Trophoblast cell (in vitro differentiated cells and primary cell): ENCODE data around the gene DDO.

Experiments
- DNase-seq, 2 donors: peaks; one replicate each; pipeline ENCODE4 v3.0.0-alpha.2; 2016
- H2AFZ ChIP-seq: 2 replicates; pipeline ENCODE4 v1.6.1; 2013; ENCODE audit warnings: low read length, moderate library complexity, mild to moderate bottlenecking; ENCODE audit not compliant: insufficient read depth, poor library complexity
- H2AK5ac ChIP-seq: 2 replicates; pipeline ENCODE4 v1.6.1; 2013; ENCODE audit warnings: mild to moderate bottlenecking, low read length
- H2BK120ac ChIP-seq: 2 replicates; pipeline ENCODE4 v1.6.1; 2013; ENCODE audit warnings: low read length, mild to moderate bottlenecking, moderate library complexity; ENCODE audit not compliant: insufficient read depth, poor library complexity
- H2BK12ac ChIP-seq: 2 replicates; pipeline ENCODE4 v1.6.1; 2013; ENCODE audit warnings: mild to moderate bottlenecking, low read length, moderate library complexity
- H2BK5ac ChIP-seq: 2 replicates; pipeline ENCODE4 v1.6.1; 2013; ENCODE audit warnings: low read length, low read depth, moderate library complexity, mild to moderate bottlenecking; ENCODE audit not compliant: poor library complexity
- H3K14ac ChIP-seq: 2 replicates; pipeline ENCODE4 v1.6.1; 2013; ENCODE audit warnings: mild to moderate bottlenecking, low read length
- H3K18ac ChIP-seq: 2 replicates; pipeline ENCODE4 v1.6.1; 2013; ENCODE audit warnings: mild to moderate bottlenecking, low read length
- H3K23ac ChIP-seq: 2 replicates; pipeline ENCODE4 v1.6.1; 2013; ENCODE audit warnings: low read length
- H3K27ac ChIP-seq: 2 replicates; pipeline ENCODE4 v1.5.1; 2013; ENCODE audit warnings: low read depth, mild to moderate bottlenecking, inconsistent platforms, low read length, moderate library complexity
- H3K27me3 ChIP-seq: 2 replicates; pipeline ENCODE4 v1.6.1; 2013; ENCODE audit warnings: inconsistent platforms, mild to moderate bottlenecking, low read length, moderate library complexity; ENCODE audit not compliant: insufficient read depth
- H3K36me3 ChIP-seq, 2 experiments: 1 replicate in 1 of 2; 2 replicates in 1 of 2; pipeline ENCODE4 v1.6.1; 2013; ENCODE audit warnings: low read length in 2 of 2, mild to moderate bottlenecking in 2 of 2, moderate library complexity in 1 of 2; ENCODE audit not compliant: insufficient read depth in 2 of 2, control insufficient read depth in 1 of 2
- H3K4ac ChIP-seq: 2 replicates; pipeline ENCODE4 v1.6.1; 2013; ENCODE audit warnings: low read depth, mild to moderate bottlenecking, low read length, moderate library complexity
- H3K4me1 ChIP-seq, 2 experiments: 1 replicate in 1 of 2; 2 replicates in 1 of 2; pipeline ENCODE4 v1.6.1; 2013; ENCODE audit warnings: low read length in 2 of 2, mild to moderate bottlenecking in 2 of 2, moderate library complexity in 1 of 2; ENCODE audit not compliant: insufficient read depth in 2 of 2, control insufficient read depth in 1 of 2
- H3K4me2 ChIP-seq: 2 replicates; pipeline ENCODE4 v1.6.1; 2013; ENCODE audit warnings: inconsistent platforms, mild to moderate bottlenecking, low read length, moderate library complexity
- H3K4me3 ChIP-seq: 2 replicates; pipeline ENCODE4 v1.5.1; 2013; ENCODE audit warnings: mild to moderate bottlenecking, low read depth, low read length, inconsistent platforms
- H3K79me1 ChIP-seq: one replicate; pipeline ENCODE4 v1.6.1; 2013; ENCODE audit warnings: low read length
- H3K79me2 ChIP-seq: 2 replicates; pipeline ENCODE4 v1.6.1; 2013; ENCODE audit warnings: low read length, mild to moderate bottlenecking; ENCODE audit not compliant: control insufficient read depth, insufficient read depth, poor library complexity
- H3K9ac ChIP-seq: 2 replicates; pipeline ENCODE4 v1.6.1; 2013; ENCODE audit warnings: mild to moderate bottlenecking, low read length
- H3K9me3 ChIP-seq: 2 replicates; pipeline ENCODE4 v1.6.1; 2013; ENCODE audit warnings: low read depth, mild to moderate bottlenecking, control low read depth, inconsistent platforms, low read length; ENCODE audit not compliant: insufficient read depth
- H4K12ac ChIP-seq: 2 replicates; pipeline ENCODE4 v1.6.1; 2013; ENCODE audit warnings: low read depth, mild to moderate bottlenecking, low read length, moderate library complexity
- H4K8ac ChIP-seq: 2 replicates; pipeline ENCODE4 v1.6.1; 2013; ENCODE audit warnings: low read depth, mild to moderate bottlenecking, low read length, moderate library complexity
- H4K91ac ChIP-seq: one replicate; pipeline ENCODE4 v1.6.1; 2013; ENCODE audit warnings: low read depth, mild to moderate bottlenecking, low read length, moderate library complexity
- WGBS: extraction: QIAGEN DNeasy Blood & Tissue Kit; methylation state at CpG from one replicate; pipeline ENCODE4 v1.1.7; 2013; ENCODE audit warnings: missing lambda C conversion rate; ENCODE audit not compliant: insufficient read length, insufficient coverage; ENCODE audit errors: extremely low coverage; 5-methylcytosine and 5-hydroxymethylcytosine counted together

DDO gene

GRCh38 chr6:110356778-110357177 lies 58.6 kb downstream of the DDO start:
- Histone ChIP-seq H3K79me1 (peaks cover 38% of the 10 kb centered on the region), H3K14ac (peak overlapping the region; percentile 67), H4K91ac (peak overlapping the region; percentile 65), H3K4me3 (no peak overlapping the region), H2BK5ac (peak overlapping the region; percentile 70), H3K9ac (no peak overlapping the region), H3K36me3 (no peaks in the 10 kb centered on the region), H3K23ac (no peak overlapping the region), H3K4ac (peak overlapping the region; percentile 31), H3K27me3 (no peaks in the 10 kb centered on the region), H2BK120ac (peak overlapping the region; percentile 97), H3K79me2 (peaks cover 6% of the 10 kb centered on the region), H2BK12ac (peak overlapping the region; percentile 90), H2AFZ (peak overlapping the region; percentile 6), H4K12ac (no peak overlapping the region), H3K27ac (peak overlapping the region; percentile 64), H3K4me1 (peaks cover 9 to 30% of the 10 kb centered on the region in 2 experiments), H4K8ac (peak overlapping the region; percentile 71), H3K18ac (peak overlapping the region; percentile 44), H2AK5ac (peak overlapping the region; percentile 87), H3K9me3 (no peaks in the 10 kb centered on the region), H3K4me2 (peak overlapping the region; percentile 74)
- DNase-seq = no peak
- no CpG with 5 or more reads among the region's 15 CpGs for WGBS

GRCh38 chr6:110355727-110356126 lies 59.6 kb downstream of the DDO start:
- DNase-seq = no peak
- H3K14ac ChIP-seq = no peak overlapping the region
- no peak overlapping the region for H2AFZ ChIP-seq
- peaks cover 9 to 33% of the 10 kb centered on the region in 2 experiments for H3K4me1 ChIP-seq
- H3K79me2 ChIP-seq = peaks cover 6% of the 10 kb centered on the region
- H2BK12ac ChIP-seq = peak overlapping the region; percentile 12
- H3K4me3 ChIP-seq = no peak overlapping the region
- H3K4me2 ChIP-seq = peak overlapping the region; percentile 19
- no peaks in the 10 kb centered on the region for H3K36me3 ChIP-seq
- H3K9me3 ChIP-seq = no peaks in the 10 kb centered on the region
- H3K9ac ChIP-seq = no peak overlapping the region
- no peak overlapping the region for H4K8ac ChIP-seq
- H2BK120ac ChIP-seq = peak overlapping the region; percentile 7
- peak overlapping the region; percentile 64 for H3K27ac ChIP-seq
- no peaks in the 10 kb centered on the region for H3K27me3 ChIP-seq
- H2BK5ac ChIP-seq = peak overlapping the region; percentile 59
- peaks cover 40% of the 10 kb centered on the region for H3K79me1 ChIP-seq
- no CpG with 5 or more reads among the region's 2 CpGs for WGBS
- no peak overlapping the region for H3K4ac ChIP-seq
- H3K23ac ChIP-seq = no peak overlapping the region
- H4K12ac ChIP-seq = no peak overlapping the region
- H4K91ac ChIP-seq = peak overlapping the region; percentile 59
- no peak overlapping the region for H2AK5ac ChIP-seq
- no peak overlapping the region for H3K18ac ChIP-seq

- DNase-seq = no peak
- H3K4me2 ChIP-seq = peak overlapping the region; percentile 26
- H3K4ac ChIP-seq = no peak overlapping the region
- H3K9ac ChIP-seq = no peak overlapping the region
- no peak overlapping the region for H4K12ac ChIP-seq
- H2AFZ ChIP-seq = no peak overlapping the region
- no CpG with 5 or more reads among the region's 2 CpGs for WGBS
- no peak overlapping the region for H3K4me3 ChIP-seq
- H3K9me3 ChIP-seq = no peaks in the 10 kb centered on the region
- H3K14ac ChIP-seq = peak overlapping the region; percentile 7
- H3K79me2 ChIP-seq = peaks cover 6% of the 10 kb centered on the region
- H3K23ac ChIP-seq = no peak overlapping the region
- H3K4me1 ChIP-seq = peaks cover 9 to 33% of the 10 kb centered on the region in 2 experiments
- no peak overlapping the region for H3K18ac ChIP-seq
- H4K8ac ChIP-seq = no peak overlapping the region
- peak overlapping the region; percentile 54 for H2BK5ac ChIP-seq
- H2BK120ac ChIP-seq = peak overlapping the region; percentile 7
- peak overlapping the region; percentile 58 for H4K91ac ChIP-seq
- H3K27ac ChIP-seq = peak overlapping the region; percentile 64
- no peak overlapping the region for H2BK12ac ChIP-seq
- H3K36me3 ChIP-seq = no peaks in the 10 kb centered on the region
- peaks cover 40% of the 10 kb centered on the region for H3K79me1 ChIP-seq
- no peaks in the 10 kb centered on the region for H3K27me3 ChIP-seq
- no peak overlapping the region for H2AK5ac ChIP-seq
These were observed 60.4 kb downstream of the DDO start for GRCh38 chr6:110355022-110355421.

- no peak overlapping the region for H3K4me3 ChIP-seq
- no peak overlapping the region for H4K12ac ChIP-seq
- no peak overlapping the region for H3K23ac ChIP-seq
- no peak overlapping the region for H2AK5ac ChIP-seq
- no peaks in the 10 kb centered on the region for H3K27me3 ChIP-seq
- H3K36me3 ChIP-seq = no peaks in the 10 kb centered on the region
- H2AFZ ChIP-seq = no peak overlapping the region
- peaks cover 11 to 34% of the 10 kb centered on the region in 2 experiments for H3K4me1 ChIP-seq
- H3K79me2 ChIP-seq = peaks cover 6% of the 10 kb centered on the region
- H3K18ac ChIP-seq = no peak overlapping the region
- H4K91ac ChIP-seq = no peak overlapping the region
- H4K8ac ChIP-seq = no peak overlapping the region
- H3K79me1 ChIP-seq = peaks cover 40% of the 10 kb centered on the region
- no peak overlapping the region for H3K4me2 ChIP-seq
- no peak for DNase-seq
- H3K9ac ChIP-seq = no peak overlapping the region
- no peak overlapping the region for H2BK120ac ChIP-seq
- H3K9me3 ChIP-seq = no peaks in the 10 kb centered on the region
- no peak overlapping the region for H3K4ac ChIP-seq
- peak overlapping the region; percentile 51 for H3K27ac ChIP-seq
- no peak overlapping the region for H2BK12ac ChIP-seq
- H2BK5ac ChIP-seq = no peak overlapping the region
- no peak overlapping the region for H3K14ac ChIP-seq
- no CpG with 5 or more reads among the region's 2 CpGs for WGBS
These were observed 61.2 kb downstream of the DDO start for GRCh38 chr6:110354153-110354552.
